WTC11 (cell line): ENCODE measurements around the gene AKAP13.

Source experiments
- CTCF ChIP-seq: fragments of 200-600 bp; IDR thresholded peaks from 2 replicates; pipeline ENCODE4 v1.8.0; 2022; ENCODE audit warnings: antibody characterized with exemption
- GABPB1 ChIP-seq: sonication (generic); formaldehyde crosslinking; IDR thresholded peaks from 2 replicates; pipeline ENCODE4 v1.8.1; 2023; ENCODE audit warnings: mild to moderate bottlenecking, missing genetic modification reagents
- SP1 ChIP-seq: sonication (generic); formaldehyde crosslinking; conservative IDR thresholded peaks from 2 replicates; pipeline ENCODE4 v1.8.1; 2022; ENCODE audit warnings: missing genetic modification reagents
- ZNF138 ChIP-seq: sonication (generic); formaldehyde crosslinking; conservative IDR thresholded peaks from 2 replicates; pipeline ENCODE4 v1.8.1; 2022; ENCODE audit warnings: mild to moderate bottlenecking, moderate library complexity, missing genetic modification reagents
- TF ChIP-seq, protein P1 (sequence below): sonication (generic); formaldehyde crosslinking; IDR thresholded peaks from 2 replicates; pipeline ENCODE4 v1.8.1; 2023; ENCODE audit warnings: mild to moderate bottlenecking, missing genetic modification reagents
- TF ChIP-seq, protein P2 (sequence below): sonication (generic); formaldehyde crosslinking; conservative IDR thresholded peaks from 2 replicates; pipeline ENCODE4 v1.8.1; 2022; ENCODE audit warnings: mild to moderate bottlenecking, missing genetic modification reagents

GRCh38 chr15:85393210-85393609 lies 12.8 kb downstream of the AKAP13 start:
- TF ChIP-seq ZNF138 (CRISPR knock-in tag) (no peak), CTCF (no peak), SP1 (CRISPR knock-in tag) (no peak), GABPB1 (CRISPR knock-in tag) (no peak)
- TF ChIP-seq, protein P1, sequence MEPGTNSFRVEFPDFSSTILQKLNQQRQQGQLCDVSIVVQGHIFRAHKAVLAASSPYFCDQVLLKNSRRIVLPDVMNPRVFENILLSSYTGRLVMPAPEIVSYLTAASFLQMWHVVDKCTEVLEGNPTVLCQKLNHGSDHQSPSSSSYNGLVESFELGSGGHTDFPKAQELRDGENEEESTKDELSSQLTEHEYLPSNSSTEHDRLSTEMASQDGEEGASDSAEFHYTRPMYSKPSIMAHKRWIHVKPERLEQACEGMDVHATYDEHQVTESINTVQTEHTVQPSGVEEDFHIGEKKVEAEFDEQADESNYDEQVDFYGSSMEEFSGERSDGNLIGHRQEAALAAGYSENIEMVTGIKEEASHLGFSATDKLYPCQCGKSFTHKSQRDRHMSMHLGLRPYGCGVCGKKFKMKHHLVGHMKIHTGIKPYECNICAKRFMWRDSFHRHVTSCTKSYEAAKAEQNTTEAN = no peak
- TF ChIP-seq, protein P2, sequence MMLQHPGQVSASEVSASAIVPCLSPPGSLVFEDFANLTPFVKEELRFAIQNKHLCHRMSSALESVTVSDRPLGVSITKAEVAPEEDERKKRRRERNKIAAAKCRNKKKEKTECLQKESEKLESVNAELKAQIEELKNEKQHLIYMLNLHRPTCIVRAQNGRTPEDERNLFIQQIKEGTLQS (CRISPR knock-in tag) = no peak
